Keratinocyte (primary cell): Measurements from ENCODE around the gene OR6C75.

ENCODE experiments used
- CTCF ChIP-seq, 3 experiments: IDR thresholded peaks in 1 of 3; conservative IDR thresholded peaks in 1 of 3; optimal IDR thresholded peaks in 1 of 3; 2 replicates in 2 of 3; 3 replicates in 1 of 3; pipeline versions ENCODE3 to v1.5.1; 2011; ENCODE audit warnings: low read length in 3 of 3, mild to moderate bottlenecking in 3 of 3, moderate library complexity in 2 of 3, control low read depth in 1 of 3, inconsistent platforms in 1 of 3; ENCODE audit not compliant: insufficient read depth in 2 of 3; ENCODE audit errors: extremely low read depth in 1 of 3
- EZH2 ChIP-seq: IDR thresholded peaks from one replicate; pipeline ENCODE4 v1.6.1; 2012; ENCODE audit warnings: inconsistent platforms, mild to moderate bottlenecking, low read length, moderate library complexity

- TF ChIP-seq CTCF (optimal IDR thresholded peaks at IDR 0.05 in 1 of 3, IDR thresholded peaks at IDR 0.05 in 1 of 3, conservative IDR thresholded peaks at IDR 0.05 in 1 of 3; ENCODE audit: extremely low read depth in 1 of 3, insufficient read depth in 2 of 3, low read length in 3 of 3) = no peak
- no peak for TF ChIP-seq EZH2
These were observed 54.2 kb downstream of the OR6C75 start for GRCh38 chr12:55416961-55417360.
